SU-DHL-6 (cell line): ENCODE results near the gene ARHGAP27.

Experiments used
- CTCF ChIP-seq: fragments of 200-600 bp; sonication (generic); IDR thresholded peaks from one replicate; pipeline ENCODE4 v1.5.1; 2017; ENCODE audit warnings: antibody characterized with exemption, mild to moderate bottlenecking, low read length, moderate library complexity; ENCODE audit not compliant: insufficient read depth, poor library complexity, severe bottlenecking
- EZH2phosphoT487 ChIP-seq: fragments of 200-600 bp; sonication (generic), shearing (Covaris generic); conservative IDR thresholded peaks from 2 replicates; pipeline ENCODE4 v1.6.1; 2018; ENCODE audit warnings: mild to moderate bottlenecking, antibody characterized with exemption, low read length, moderate library complexity, mixed read lengths

DNA sequence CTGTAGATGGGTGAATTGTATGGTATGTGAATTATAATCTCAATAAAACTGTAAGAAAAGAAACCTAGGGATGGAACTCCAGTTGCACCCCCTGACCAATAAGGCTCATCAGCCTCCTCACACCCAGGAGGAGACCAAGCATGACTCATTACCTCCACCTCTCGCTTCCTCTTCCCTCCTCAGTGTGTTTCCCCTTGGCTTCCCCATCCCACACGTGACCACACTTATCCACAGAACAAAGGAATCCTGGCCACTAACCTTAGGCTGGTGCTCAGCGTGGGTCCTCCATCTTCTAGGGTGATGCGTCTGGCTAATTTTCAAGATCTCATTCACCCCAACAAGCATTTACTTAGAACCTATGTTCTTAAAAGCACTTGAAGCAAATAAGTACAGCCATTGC lies 79.6 kb downstream of the ARHGAP27 start:
- no peak for TF ChIP-seq CTCF
- no peak for TF ChIP-seq EZH2phosphoT487
